Body of pancreas (tissue), 4 donors: ENCODE data around the gene ERG.

Experiments used
- POLR2A ChIP-seq, 3 donors: fragments of 450-650 bp; IDR thresholded peaks; one replicate each; pipeline ENCODE4 v1.6.1; 2016; ENCODE audit warnings: antibody characterized with exemption in 3 of 3, mild to moderate bottlenecking in 2 of 3
- TF ChIP-seq, protein P1 (sequence below), 7 experiments: fragments of 450-650 bp in 4 of 7; fragments of 200-600 bp in 3 of 7; sonication (generic) in 3 of 7; IDR thresholded peaks; one replicate each; pipeline ENCODE4 v1.5.1; 2016 to 2019; ENCODE audit warnings: antibody characterized with exemption in 7 of 7

DNA sequence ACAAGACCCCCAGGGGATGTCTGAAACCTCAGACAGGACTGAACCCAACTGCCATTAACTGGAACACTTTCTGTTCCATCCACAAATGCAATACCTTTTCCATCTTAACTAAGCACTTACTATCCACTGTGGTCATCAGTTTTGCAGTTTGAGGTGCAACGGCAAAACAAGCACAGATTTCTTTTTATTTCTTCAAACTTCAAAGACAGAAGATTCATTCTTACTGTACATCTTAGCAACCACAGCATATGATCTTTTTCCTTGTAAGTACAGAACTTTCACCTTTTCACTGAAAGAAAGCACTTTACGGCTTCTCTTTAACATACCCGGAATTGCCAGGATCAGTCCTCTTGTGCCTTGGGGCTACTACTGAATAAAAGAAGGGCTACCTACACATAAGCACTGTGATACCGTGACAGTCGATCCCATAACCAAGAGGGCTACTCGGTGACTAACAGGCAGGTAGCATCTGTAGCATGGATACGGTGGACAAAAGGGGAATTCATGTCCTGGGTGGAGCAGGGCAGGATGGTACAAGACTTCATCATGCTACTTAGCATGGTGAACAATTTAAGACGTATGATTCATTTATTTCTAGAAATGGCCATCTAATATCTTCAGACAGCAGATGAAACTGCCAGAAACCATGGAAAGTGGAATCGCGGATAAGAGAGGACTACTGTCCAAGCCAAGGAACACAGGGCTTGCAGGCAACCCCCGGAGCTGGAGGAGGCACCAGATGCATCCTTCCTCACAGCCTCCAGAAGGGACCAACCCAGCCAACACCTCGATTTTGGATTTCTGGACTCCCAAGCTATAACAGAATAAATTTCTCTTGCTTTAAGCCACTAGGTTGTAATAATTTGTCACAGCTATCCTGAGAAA lies 18.4 kb downstream of the ERG start:
- TF ChIP-seq, protein P1, sequence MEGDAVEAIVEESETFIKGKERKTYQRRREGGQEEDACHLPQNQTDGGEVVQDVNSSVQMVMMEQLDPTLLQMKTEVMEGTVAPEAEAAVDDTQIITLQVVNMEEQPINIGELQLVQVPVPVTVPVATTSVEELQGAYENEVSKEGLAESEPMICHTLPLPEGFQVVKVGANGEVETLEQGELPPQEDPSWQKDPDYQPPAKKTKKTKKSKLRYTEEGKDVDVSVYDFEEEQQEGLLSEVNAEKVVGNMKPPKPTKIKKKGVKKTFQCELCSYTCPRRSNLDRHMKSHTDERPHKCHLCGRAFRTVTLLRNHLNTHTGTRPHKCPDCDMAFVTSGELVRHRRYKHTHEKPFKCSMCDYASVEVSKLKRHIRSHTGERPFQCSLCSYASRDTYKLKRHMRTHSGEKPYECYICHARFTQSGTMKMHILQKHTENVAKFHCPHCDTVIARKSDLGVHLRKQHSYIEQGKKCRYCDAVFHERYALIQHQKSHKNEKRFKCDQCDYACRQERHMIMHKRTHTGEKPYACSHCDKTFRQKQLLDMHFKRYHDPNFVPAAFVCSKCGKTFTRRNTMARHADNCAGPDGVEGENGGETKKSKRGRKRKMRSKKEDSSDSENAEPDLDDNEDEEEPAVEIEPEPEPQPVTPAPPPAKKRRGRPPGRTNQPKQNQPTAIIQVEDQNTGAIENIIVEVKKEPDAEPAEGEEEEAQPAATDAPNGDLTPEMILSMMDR (IDR thresholded peaks at IDR 0.05), result no peak
- TF ChIP-seq POLR2A (IDR thresholded peaks at IDR 0.05), result no peak
